Neural progenitor cell (in vitro differentiated cells): Measurements from ENCODE around the gene GAS6. TPM values are rescaled to one million over a fixed set of nuclear protein-coding genes. Genes with fewer than 3 reads are reported as not detected.

Source experiments
- DNase-seq: peaks from one replicate; pipeline ENCODE4 v3.0.0-alpha.2; 2016; ENCODE audit warnings: low spot score
- H2AFZ ChIP-seq: fragments of 200-600 bp; sonication (generic); replicated peaks from 2 replicates; pipeline ENCODE4 v1.6.1; 2016; ENCODE audit warnings: antibody characterized with exemption
- H3F3A ChIP-seq: fragments of 200-600 bp; sonication (generic); 2 replicates; pipeline ENCODE4 v1.6.1; 2016; ENCODE audit warnings: antibody characterized with exemption, low read depth
- H3K27ac ChIP-seq: fragments of 200-600 bp; sonication (generic); 2 replicates; pipeline ENCODE4 v1.5.1; 2016; ENCODE audit warnings: mild to moderate bottlenecking
- H3K27me3 ChIP-seq: fragments of 200-600 bp; sonication (generic); 2 replicates; pipeline ENCODE4 v1.6.1; 2016; ENCODE audit warnings: mild to moderate bottlenecking, moderate library complexity
- H3K36me3 ChIP-seq: fragments of 200-600 bp; sonication (generic); 2 replicates; pipeline ENCODE4 v1.5.1; 2016
- H3K4me1 ChIP-seq: fragments of 200-600 bp; sonication (generic); 2 replicates; pipeline ENCODE4 v1.6.1; 2016; ENCODE audit warnings: mixed run types
- H3K4me2 ChIP-seq: fragments of 200-600 bp; sonication (generic); 2 replicates; pipeline ENCODE4 v1.6.1; 2016
- H3K4me3 ChIP-seq: fragments of 200-600 bp; sonication (generic); 2 replicates; pipeline ENCODE4 v1.5.1; 2016
- H3K79me2 ChIP-seq: fragments of 200-600 bp; sonication (generic); 2 replicates; pipeline ENCODE4 v1.6.1; 2016; ENCODE audit warnings: low read depth
- H3K9ac ChIP-seq: fragments of 200-600 bp; sonication (generic); 2 replicates; pipeline ENCODE4 v1.6.1; 2016
- H3K9me3 ChIP-seq: fragments of 200-600 bp; sonication (generic); 2 replicates; pipeline ENCODE4 v1.5.1; 2016; ENCODE audit warnings: low read depth
- H4K20me1 ChIP-seq: fragments of 200-600 bp; sonication (generic); 2 replicates; pipeline ENCODE4 v1.6.1; 2016; ENCODE audit warnings: low read depth
- H3K27ac Mint-ChIP-seq: 3 replicates; pipeline ENCODE4 v1.8.0; 2021; ENCODE audit warnings: mixed read lengths
- H3K27me3 Mint-ChIP-seq: 2 replicates; pipeline ENCODE4 v1.8.0; 2022; ENCODE audit warnings: low read depth, mild to moderate bottlenecking, inconsistent platforms, moderate library complexity, mixed read lengths; ENCODE audit not compliant: insufficient read depth
- H3K36me3 Mint-ChIP-seq: 3 replicates; pipeline ENCODE4 v1.8.0; 2021; ENCODE audit warnings: mixed read lengths
- H3K4me1 Mint-ChIP-seq: 3 replicates; pipeline ENCODE4 v1.8.0; 2021; ENCODE audit warnings: mixed read lengths
- H3K4me3 Mint-ChIP-seq: 3 replicates; pipeline ENCODE4 v1.8.0; 2021; ENCODE audit warnings: mild to moderate bottlenecking, moderate library complexity, mixed read lengths
- H3K9me3 Mint-ChIP-seq: 3 replicates; pipeline ENCODE4 v1.8.0; 2020; ENCODE audit warnings: mixed read lengths
- CTCF ChIP-seq: fragments of 200-600 bp; sonication (generic); IDR thresholded peaks from 2 replicates; pipeline ENCODE4 v1.5.1; 2017; ENCODE audit warnings: antibody characterized with exemption, mild to moderate bottlenecking
- EZH2 ChIP-seq: fragments of 200-600 bp; sonication (generic); IDR thresholded peaks from 2 replicates; pipeline ENCODE4 v1.6.1; 2017; ENCODE audit warnings: antibody characterized with exemption, mild to moderate bottlenecking, moderate library complexity
- EZH2phosphoT487 ChIP-seq: fragments of 200-600 bp; sonication (generic); IDR thresholded peaks from 2 replicates; pipeline ENCODE4 v1.6.1; 2017; ENCODE audit warnings: antibody characterized with exemption
- total RNA-seq: library from RNA; depleted of rRNA; stranded (reverse); fragments of >200 nt; gene quantifications from 2 replicates; pipeline ENCODE4 v1.2.3, GENCODE V29; 2015; ENCODE audit warnings: low replicate concordance

GAS6 gene
- total RNA-seq, 1 donor from 2014 or later = 12.8 TPM

GRCh38 chr13:113897161-113897560 lies 33.3 kb upstream of the GAS6 start:
- no peak overlapping the region for H3K4me3 ChIP-seq
- no peak overlapping the region for H3K9ac ChIP-seq
- H3F3A ChIP-seq = no peaks in the 10 kb centered on the region
- Mint-ChIP-seq H3K27me3 (peaks cover 4% of the 10 kb centered on the region), H3K27ac (peak overlapping the region; percentile 1), H3K4me1 (no peaks in the 10 kb centered on the region), H3K36me3 (no peaks in the 10 kb centered on the region), H3K9me3 (peaks cover 26% of the 10 kb centered on the region), H3K4me3 (no peak overlapping the region)
- DNase-seq = no peak
- H3K27me3 ChIP-seq = no peaks in the 10 kb centered on the region
- no peak overlapping the region for H3K27ac ChIP-seq
- H3K79me2 ChIP-seq = no peaks in the 10 kb centered on the region
- no peaks in the 10 kb centered on the region for H4K20me1 ChIP-seq
- H3K36me3 ChIP-seq = no peaks in the 10 kb centered on the region
- H3K9me3 ChIP-seq = peaks cover 8% of the 10 kb centered on the region
- no peaks in the 10 kb centered on the region for H3K4me1 ChIP-seq
- no peak overlapping the region for H3K4me2 ChIP-seq
- no peak overlapping the region for H2AFZ ChIP-seq
- TF ChIP-seq EZH2 (no peak), EZH2phosphoT487 (no peak), CTCF (no peak)

GRCh38 chr13:113895436-113895835 lies 31.6 kb upstream of the GAS6 start:
- no peak for DNase-seq
- Histone ChIP-seq H4K20me1 (no peaks in the 10 kb centered on the region), H3K4me2 (no peak overlapping the region), H3K9me3 (peaks cover 8% of the 10 kb centered on the region), H3K4me1 (no peaks in the 10 kb centered on the region), H3F3A (peaks cover 4% of the 10 kb centered on the region), H3K27me3 (no peaks in the 10 kb centered on the region), H3K9ac (no peak overlapping the region), H2AFZ (no peak overlapping the region), H3K36me3 (no peaks in the 10 kb centered on the region), H3K27ac (no peak overlapping the region), H3K4me3 (no peak overlapping the region), H3K79me2 (no peaks in the 10 kb centered on the region)
- peaks cover 5% of the 10 kb centered on the region for H3K27me3 Mint-ChIP-seq
- no peaks in the 10 kb centered on the region for H3K4me1 Mint-ChIP-seq
- H3K9me3 Mint-ChIP-seq = peaks cover 37% of the 10 kb centered on the region
- H3K36me3 Mint-ChIP-seq = no peaks in the 10 kb centered on the region
- H3K4me3 Mint-ChIP-seq = no peak overlapping the region
- TF ChIP-seq CTCF (no peak), EZH2 (no peak), EZH2phosphoT487 (no peak)
- no peak overlapping the region for H3K27ac Mint-ChIP-seq

GRCh38 chr13:113890774-113891480 lies 27.1 kb upstream of the GAS6 start:
- Histone ChIP-seq H3K9me3 (peaks cover 8% of the 10 kb centered on the region), H3K9ac (no peak overlapping the region), H3F3A (peaks cover 4% of the 10 kb centered on the region), H3K27ac (no peak overlapping the region), H4K20me1 (no peaks in the 10 kb centered on the region), H3K4me3 (no peak overlapping the region), H2AFZ (no peak overlapping the region), H3K36me3 (no peaks in the 10 kb centered on the region), H3K4me2 (no peak overlapping the region), H3K4me1 (no peaks in the 10 kb centered on the region), H3K79me2 (no peaks in the 10 kb centered on the region), H3K27me3 (no peaks in the 10 kb centered on the region)
- Mint-ChIP-seq H3K4me3 (no peak overlapping the region), H3K27ac (peak overlapping the region; percentile 9), H3K4me1 (peaks cover 11% of the 10 kb centered on the region), H3K36me3 (no peaks in the 10 kb centered on the region), H3K9me3 (peaks cover 33% of the 10 kb centered on the region), H3K27me3 (peaks cover 7% of the 10 kb centered on the region)
- TF ChIP-seq EZH2 = no peak
- TF ChIP-seq CTCF = no peak
- no peak for TF ChIP-seq EZH2phosphoT487
- no peak for DNase-seq
